ENCODE results near the gene ATXN3L.
"Not testable (repeated sequence)": the region's sequence is repeated elsewhere in the genome, so short reads cannot be mapped to it uniquely, and the experiment has no call there.

The ATXN3L gene

GRCh38 chrX:13309631-13310030, 10.2 kb downstream of the ATXN3L start:
- no peak for FAIRE-seq
- DNase-seq (ENCODE audit: insufficient read length, low spot score), result no peak

- DNase-seq (ENCODE audit: insufficient read length, low spot score), result no peak
- FAIRE-seq, result no peak
Observed at GRCh38 chrX:13307041-13307440, 12.8 kb downstream of the ATXN3L start.

- DNase-seq (ENCODE audit: insufficient read length, low spot score), result no peak
- no peak for FAIRE-seq
Observed at GRCh38 chrX:13305108-13305507, 14.7 kb downstream of the ATXN3L start.

GRCh38 chrX:13304052-13304451, 15.8 kb downstream of the ATXN3L start:
- DNase-seq (ENCODE audit: insufficient read length, low spot score) (no peak), FAIRE-seq (no peak)

- FAIRE-seq; DNase-seq (ENCODE audit: insufficient read length, low spot score): not testable (repeated sequence)
Observed at GRCh38 chrX:13303248-13303647, 16.6 kb downstream of the ATXN3L start.

GRCh38 chrX:13298836-13299235, 21.0 kb downstream of the ATXN3L start:
- DNase-seq (ENCODE audit: insufficient read length, low spot score) (no peak), FAIRE-seq (no peak)

- FAIRE-seq (no peak), DNase-seq (ENCODE audit: insufficient read length, low spot score) (no peak)
Observed at GRCh38 chrX:13295841-13296240, 24.0 kb downstream of the ATXN3L start.

GRCh38 chrX:13293700-13294099, 26.2 kb downstream of the ATXN3L start:
- FAIRE-seq, result no peak
- no peak for DNase-seq (ENCODE audit: insufficient read length, low spot score)

- DNase-seq (ENCODE audit: insufficient read length, low spot score), result no peak
- FAIRE-seq, result no peak
Observed at GRCh38 chrX:13290891-13291614, 28.8 kb downstream of the ATXN3L start.

GRCh38 chrX:13288671-13289070, 31.2 kb downstream of the ATXN3L start:
- no peak for FAIRE-seq

GRCh38 chrX:13287816-13288215, 32.0 kb downstream of the ATXN3L start:
- FAIRE-seq (no peak), DNase-seq (ENCODE audit: insufficient read length, low spot score) (no peak)

More at GRCh38 chrX:13288671-13289070, 31.2 kb downstream of the ATXN3L start:
- DNase-seq (ENCODE audit: insufficient read length, low spot score), result no peak

GRCh38 chrX:13285693-13286092, 34.2 kb downstream of the ATXN3L start:
- no peak for FAIRE-seq

GRCh38 chrX:13285229-13285628, 34.6 kb downstream of the ATXN3L start:
- FAIRE-seq, result no peak
- no peak for DNase-seq (ENCODE audit: insufficient read length, low spot score)

More at GRCh38 chrX:13285693-13286092, 34.2 kb downstream of the ATXN3L start:
- no peak for DNase-seq (ENCODE audit: insufficient read length, low spot score)

- FAIRE-seq (no peak), DNase-seq (ENCODE audit: insufficient read length, low spot score) (no peak)
Observed at GRCh38 chrX:13284570-13284969, 35.3 kb downstream of the ATXN3L start.

- DNase-seq (ENCODE audit: insufficient read length, low spot score) (no peak), FAIRE-seq (no peak)
Observed at GRCh38 chrX:13283950-13284546, 35.8 kb downstream of the ATXN3L start.

GRCh38 chrX:13283512-13283911, 36.3 kb downstream of the ATXN3L start:
- FAIRE-seq (no peak), DNase-seq (ENCODE audit: insufficient read length, low spot score) (no peak)

- DNase-seq (ENCODE audit: insufficient read length, low spot score) (no peak), FAIRE-seq (no peak)
Observed at GRCh38 chrX:13281289-13281688, 38.6 kb downstream of the ATXN3L start.

- FAIRE-seq, result no peak
Observed at GRCh38 chrX:13279279-13280018, 40.4 kb downstream of the ATXN3L start.

GRCh38 chrX:13277539-13277938, 42.3 kb downstream of the ATXN3L start:
- DNase-seq (ENCODE audit: insufficient read length, low spot score) (no peak), FAIRE-seq (no peak)

More at GRCh38 chrX:13279279-13280018, 40.4 kb downstream of the ATXN3L start:
- DNase-seq (ENCODE audit: insufficient read length, low spot score), result no peak

GRCh38 chrX:13276991-13277390, 42.9 kb downstream of the ATXN3L start:
- no peak for FAIRE-seq
- DNase-seq (ENCODE audit: insufficient read length, low spot score), result no peak

GRCh38 chrX:13275031-13275430, 44.8 kb downstream of the ATXN3L start:
- DNase-seq (ENCODE audit: insufficient read length, low spot score) (no peak), FAIRE-seq (no peak)

- peak; percentile 65 for FAIRE-seq
- DNase-seq (ENCODE audit: insufficient read length, low spot score), result no peak
Observed at GRCh38 chrX:13272426-13272825, 47.4 kb downstream of the ATXN3L start.
